Thyroid gland (tissue), 4 donors: Measurements from ENCODE around the gene SASH3. TPM values are rescaled to one million over a fixed set of nuclear protein-coding genes. Genes with fewer than 3 reads are reported as not detected.
"Not testable (repeated sequence)": the region's sequence is repeated elsewhere in the genome, so short reads cannot be mapped to it uniquely, and the experiment has no call there.

Source experiments
- DNase-seq, 2 donors: peaks; one replicate each; pipeline ENCODE4 v3.0.0-alpha.2; 2019
- H3K27ac ChIP-seq, 3 donors: fragments of 200-600 bp; sonication (generic); 1 replicate in 2 of 3; 2 replicates in 1 of 3; pipeline ENCODE4 v1.5.1; 2016 to 2019; ENCODE audit warnings: mild to moderate bottlenecking in 1 of 3, moderate library complexity in 1 of 3
- H3K27me3 ChIP-seq: fragments of 200-600 bp; sonication (generic); one replicate; pipeline ENCODE4 v1.5.1; 2019
- H3K36me3 ChIP-seq, 2 donors: fragments of 200-600 bp; sonication (generic); one replicate each; pipeline ENCODE4 v1.5.1; 2016 to 2019
- H3K4me1 ChIP-seq, 2 donors: fragments of 200-600 bp; sonication (generic); one replicate each; pipeline ENCODE4 v1.5.1; 2017 to 2019
- H3K4me3 ChIP-seq, 3 donors: fragments of 200-600 bp; sonication (generic); replicated peaks in 1 of 3; 1 replicate in 2 of 3; 2 replicates in 1 of 3; pipeline ENCODE4 v1.5.1; 2016; ENCODE audit warnings: mild to moderate bottlenecking in 1 of 3
- H3K9me3 ChIP-seq: fragments of 200-600 bp; sonication (generic); one replicate; pipeline ENCODE4 v1.5.1; 2017
- POLR2A ChIP-seq, 2 donors: fragments of 450-650 bp; IDR thresholded peaks; one replicate each; pipeline ENCODE4 v1.6.1; 2017; ENCODE audit warnings: antibody characterized with exemption in 2 of 2, mild to moderate bottlenecking in 2 of 2, moderate library complexity in 1 of 2
- WGBS, 2 donors: methylation state at CpG; one replicate each; pipeline ENCODE4 v1.1.5; 2017; 5-methylcytosine and 5-hydroxymethylcytosine counted together
- intact Hi-C: fragments of 100-400 bp; cut with DNase I; formaldehyde crosslinking; loops from one replicate; pipeline ENCODE4 v1.15.1; 2023
- total RNA-seq, 4 donors: library from RNA; depleted of rRNA; stranded (reverse); fragments of >200 nt; gene quantifications; one replicate each; pipeline ENCODE4 v1.2.3, GENCODE V29; 2016
- TF ChIP-seq, protein P1 (sequence below), 6 experiments: fragments of 200-600 bp in 3 of 6; fragments of 450-650 bp in 3 of 6; sonication (generic) in 3 of 6; IDR thresholded peaks; one replicate each; pipeline ENCODE4 v1.5.1; 2016 to 2019; ENCODE audit warnings: antibody characterized with exemption in 6 of 6, mild to moderate bottlenecking in 2 of 6, inconsistent platforms in 1 of 6, moderate library complexity in 1 of 6

SASH3 gene
- total RNA-seq, 4 donors from 2014 or later: 1.8 to 7.3 (median 3.0) TPM

DNA sequence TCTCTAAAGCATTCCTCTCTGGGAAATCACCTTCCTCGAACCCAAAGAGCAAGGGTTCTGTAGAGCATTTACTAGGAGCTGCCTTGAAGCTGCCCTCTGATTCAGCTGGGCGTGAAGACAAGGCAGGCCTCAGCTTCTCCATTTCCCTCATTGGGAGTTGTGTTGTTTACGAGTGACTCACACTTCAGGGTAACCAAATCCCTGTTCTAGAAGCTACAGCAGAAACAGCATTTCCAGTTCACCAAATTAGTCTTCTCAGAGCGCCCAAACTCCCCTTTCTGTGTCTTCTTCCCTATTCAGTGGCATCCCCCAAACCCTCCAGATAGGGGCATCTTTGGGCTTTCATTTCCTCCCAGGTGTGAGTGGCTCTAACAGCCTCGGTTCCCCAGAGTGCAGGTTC, 41.8 kb upstream of the SASH3 start:
- intact Hi-C loops: no loop called here
- no peaks in the 10 kb centered on the region for H3K36me3 ChIP-seq
- WGBS, 2 donors: 56 to 91% methylated on average over 5 of the region's 5 CpGs

DNA sequence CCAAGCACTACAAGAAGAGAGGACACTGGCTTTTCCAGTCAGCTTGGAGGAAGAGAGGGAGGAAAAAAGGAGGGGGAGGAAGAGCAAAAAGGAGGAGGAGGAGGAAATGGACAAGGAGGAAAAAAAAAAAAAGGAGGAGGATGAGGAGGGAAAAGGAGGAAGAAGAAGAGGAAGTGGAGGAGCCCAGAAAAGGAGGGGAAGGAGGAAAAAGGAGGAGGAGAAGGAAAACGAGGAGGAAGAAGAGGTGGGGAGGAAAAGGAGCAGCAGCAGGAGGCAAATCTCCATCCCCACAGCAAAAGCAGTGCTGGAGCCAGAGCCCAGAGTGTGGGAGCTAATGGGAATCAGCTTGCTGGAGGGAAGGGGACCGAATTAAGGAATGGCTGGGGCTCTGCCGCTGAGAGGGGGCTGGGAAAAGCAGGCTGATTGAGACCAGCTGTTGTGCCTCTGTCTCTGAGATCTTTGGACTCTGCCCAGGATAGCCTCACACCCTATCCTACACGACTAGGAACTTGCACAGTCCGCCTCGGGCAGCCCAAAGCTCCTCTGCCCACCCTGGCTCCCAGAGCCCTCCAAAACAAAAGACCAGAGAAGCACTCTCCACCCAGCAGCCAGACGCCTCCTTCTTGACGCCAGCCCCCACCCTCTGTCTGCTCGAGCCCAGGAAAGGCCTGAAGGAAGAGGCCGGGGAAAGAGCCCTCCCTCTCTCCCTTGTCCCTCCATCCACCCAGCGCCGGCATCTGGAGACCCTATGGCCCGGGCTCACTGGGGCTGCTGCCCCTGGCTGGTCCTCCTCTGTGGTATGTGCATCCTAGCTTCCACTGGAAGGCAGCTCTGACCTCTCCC, 41.1 kb upstream of the SASH3 start, which contains the start of gene XPNPEP2:
XPNPEP2 (plus strand) TSS at position 514 of the 843 bp plus-strand sequence; CDS start at position 749, 235 bp downstream.
- H3K9me3 ChIP-seq: no peaks in the 10 kb centered on the region
- H3K27ac ChIP-seq: peak within 1 kb of the TSS in 1 of 3 donors; percentile 2
- no peaks in the 10 kb centered on the region for H3K4me1 ChIP-seq
- H3K27me3 ChIP-seq: no peaks in the 10 kb centered on the region
- H3K36me3 ChIP-seq: no peaks in the 10 kb centered on the region
- no peak within 1 kb of the TSS for H3K4me3 ChIP-seq
- no peak for DNase-seq
- no peak for TF ChIP-seq POLR2A (IDR thresholded peaks at IDR 0.05)
- TF ChIP-seq, protein P1, sequence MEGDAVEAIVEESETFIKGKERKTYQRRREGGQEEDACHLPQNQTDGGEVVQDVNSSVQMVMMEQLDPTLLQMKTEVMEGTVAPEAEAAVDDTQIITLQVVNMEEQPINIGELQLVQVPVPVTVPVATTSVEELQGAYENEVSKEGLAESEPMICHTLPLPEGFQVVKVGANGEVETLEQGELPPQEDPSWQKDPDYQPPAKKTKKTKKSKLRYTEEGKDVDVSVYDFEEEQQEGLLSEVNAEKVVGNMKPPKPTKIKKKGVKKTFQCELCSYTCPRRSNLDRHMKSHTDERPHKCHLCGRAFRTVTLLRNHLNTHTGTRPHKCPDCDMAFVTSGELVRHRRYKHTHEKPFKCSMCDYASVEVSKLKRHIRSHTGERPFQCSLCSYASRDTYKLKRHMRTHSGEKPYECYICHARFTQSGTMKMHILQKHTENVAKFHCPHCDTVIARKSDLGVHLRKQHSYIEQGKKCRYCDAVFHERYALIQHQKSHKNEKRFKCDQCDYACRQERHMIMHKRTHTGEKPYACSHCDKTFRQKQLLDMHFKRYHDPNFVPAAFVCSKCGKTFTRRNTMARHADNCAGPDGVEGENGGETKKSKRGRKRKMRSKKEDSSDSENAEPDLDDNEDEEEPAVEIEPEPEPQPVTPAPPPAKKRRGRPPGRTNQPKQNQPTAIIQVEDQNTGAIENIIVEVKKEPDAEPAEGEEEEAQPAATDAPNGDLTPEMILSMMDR (IDR thresholded peaks at IDR 0.05): no peak
- intact Hi-C loops: no loop called here
- WGBS, 2 donors: 33 to 51% methylated on average over 6 to 7 of the region's 13 CpGs

More for the DNA sequence above, 41.8 kb upstream of the SASH3 start:
- Histone ChIP-seq H3K27ac (no peak overlapping the region), H3K27me3 (no peaks in the 10 kb centered on the region), H3K4me3 (no peak overlapping the region), H3K4me1 (no peaks in the 10 kb centered on the region), H3K9me3 (no peaks in the 10 kb centered on the region)
- no peak for DNase-seq
- TF ChIP-seq, protein P1 (IDR thresholded peaks at IDR 0.05): no peak
- TF ChIP-seq POLR2A (IDR thresholded peaks at IDR 0.05): no peak

DNA sequence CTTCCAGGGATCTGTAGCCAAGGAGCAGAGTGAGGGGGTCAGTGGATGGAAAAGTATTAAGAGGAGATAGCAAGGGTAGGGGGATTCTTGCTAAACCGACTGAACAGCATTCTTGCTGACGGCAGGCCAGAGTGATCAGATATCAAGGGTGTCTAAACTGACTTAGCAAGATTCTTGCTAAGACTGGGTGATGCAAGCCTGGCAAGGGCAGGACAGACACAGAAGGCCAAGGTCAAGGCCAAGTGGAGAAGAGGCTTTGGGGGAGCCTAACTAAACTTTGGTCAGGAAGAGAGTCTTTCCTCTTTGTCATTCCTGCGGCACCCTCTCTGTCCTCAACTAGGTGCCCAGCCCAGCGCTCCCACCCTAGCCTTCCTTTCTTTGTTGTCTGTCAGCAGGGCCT, 40.2 kb upstream of the SASH3 start:
- no peaks in the 10 kb centered on the region for H3K4me1 ChIP-seq
- no peaks in the 10 kb centered on the region for H3K36me3 ChIP-seq
- WGBS, 2 donors: 44 to 87% methylated on average over 2 to 4 of the region's 4 CpGs
- no peaks in the 10 kb centered on the region for H3K27me3 ChIP-seq
- no peak for TF ChIP-seq POLR2A (IDR thresholded peaks at IDR 0.05)
- TF ChIP-seq, protein P1 (IDR thresholded peaks at IDR 0.05): no peak
- H3K27ac ChIP-seq: no peak overlapping the region
- H3K9me3 ChIP-seq: no peaks in the 10 kb centered on the region
- intact Hi-C loops: no loop called here
- no peak overlapping the region for H3K4me3 ChIP-seq
- no peak for DNase-seq

DNA sequence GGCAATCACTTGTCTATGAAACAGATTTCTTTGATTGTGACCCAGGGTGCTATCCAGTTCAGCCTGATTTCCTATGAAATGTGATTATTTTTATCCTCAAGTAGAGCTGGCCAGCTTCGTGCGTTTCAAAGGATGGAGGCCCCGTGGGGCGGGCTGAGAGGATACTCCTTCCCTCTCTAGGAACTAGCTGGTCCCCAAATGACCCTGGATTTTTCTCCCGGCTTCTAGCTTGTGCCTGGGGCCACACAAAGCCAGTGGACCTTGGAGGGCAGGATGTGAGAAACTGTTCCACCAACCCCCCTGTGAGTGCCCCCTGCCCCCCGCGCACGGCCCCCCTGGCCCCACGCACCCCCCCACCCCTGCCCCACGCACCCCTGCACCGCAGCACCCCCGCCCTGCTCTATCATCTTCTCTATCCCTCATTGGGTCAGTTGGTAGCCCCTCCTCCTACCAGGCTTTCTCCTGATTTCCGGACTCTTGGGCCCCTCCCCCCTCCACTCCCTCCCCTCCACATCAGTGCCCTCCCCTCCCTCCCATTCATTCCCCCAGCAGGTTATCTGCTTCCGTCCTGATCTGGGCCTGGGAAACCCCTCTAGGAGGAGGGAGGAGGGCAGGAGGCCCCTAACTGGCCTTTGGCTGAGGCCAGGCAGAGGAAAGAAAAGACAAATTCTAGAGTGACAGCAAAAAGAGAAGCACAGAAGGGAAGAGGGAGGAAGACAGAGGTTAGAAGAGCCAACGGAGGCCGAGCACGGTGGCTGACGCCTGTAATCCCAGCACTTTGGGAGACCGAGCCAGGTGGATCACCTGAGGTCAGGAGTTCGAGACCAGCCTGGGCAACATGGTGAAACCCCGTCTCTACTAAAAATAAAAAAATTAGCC, 37.6 kb upstream of the SASH3 start:
- intact Hi-C loops: no loop called here

DNA sequence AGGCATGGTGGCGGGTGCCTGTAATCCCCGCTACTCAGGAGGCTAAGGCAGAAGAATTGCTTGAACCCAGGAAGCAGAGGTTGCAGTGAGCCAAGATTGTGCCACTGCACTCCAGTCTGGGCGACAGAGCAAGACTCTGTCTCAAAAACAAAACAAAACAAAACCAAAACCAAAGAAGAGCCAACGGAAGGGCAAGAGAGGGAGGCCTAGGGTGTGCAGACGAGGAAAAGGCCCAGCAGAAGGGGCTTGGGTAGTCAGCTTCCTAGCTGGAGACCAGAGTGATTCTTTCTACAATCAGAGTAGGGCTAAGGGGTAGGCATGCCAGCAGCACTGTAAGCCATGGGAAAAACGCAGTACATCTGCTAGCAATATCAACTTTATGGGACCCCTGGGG, 37.0 kb upstream of the SASH3 start:
- DNase-seq, H3K4me1 ChIP-seq, H3K9me3 ChIP-seq, H3K27me3 ChIP-seq, H3K27ac ChIP-seq, H3K4me3 ChIP-seq, H3K36me3 ChIP-seq, intact Hi-C loops: not testable (repeated sequence)
- WGBS, 2 donors: 83 to 85% methylated on average over 6 of the region's 6 CpGs

More for the DNA sequence above, 37.6 kb upstream of the SASH3 start:
- DNase-seq: no peak
- Histone ChIP-seq H3K36me3 (no peaks in the 10 kb centered on the region), H3K4me3 (no peak overlapping the region), H3K27ac (no peak overlapping the region), H3K27me3 (no peaks in the 10 kb centered on the region), H3K9me3 (no peaks in the 10 kb centered on the region), H3K4me1 (no peaks in the 10 kb centered on the region)
- TF ChIP-seq, protein P1 (IDR thresholded peaks at IDR 0.05): no peak
- TF ChIP-seq POLR2A (IDR thresholded peaks at IDR 0.05): no peak
- 50 to 53% methylated on average over 17 to 20 of the region's 21 CpGs for WGBS, 2 donors
